ENCODE data around the gene OCIAD2.
"Not testable (repeated sequence)": the region's sequence is repeated elsewhere in the genome, so short reads cannot be mapped to it uniquely, and the experiment has no call there.

The OCIAD2 gene

GRCh38 chr4:48879561-48880442 is 26.8 kb downstream of the OCIAD2 start:
- FAIRE-seq: no peak
- no peak for DNase-seq (ENCODE audit: insufficient read length, low spot score)
- TF ChIP-seq CTCF (IDR thresholded peaks at IDR 0.05; ENCODE audit: insufficient read depth, missing control alignments): no peak

- DNase-seq (ENCODE audit: insufficient read length, low spot score): no peak
- no peak for FAIRE-seq
- peak; percentile 18 for TF ChIP-seq CTCF (IDR thresholded peaks at IDR 0.05; ENCODE audit: insufficient read depth, missing control alignments)
These were observed 28.6 kb downstream of the OCIAD2 start for GRCh38 chr4:48877827-48878535.

GRCh38 chr4:48864696-48865095 is 41.9 kb downstream of the OCIAD2 start:
- not testable (repeated sequence) for FAIRE-seq; DNase-seq (ENCODE audit: insufficient read length, low spot score)

GRCh38 chr4:48863728-48864127 is 42.8 kb downstream of the OCIAD2 start:
- no peak for DNase-seq (ENCODE audit: insufficient read length, low spot score)
- no peak for TF ChIP-seq CTCF (IDR thresholded peaks at IDR 0.05; ENCODE audit: insufficient read depth, missing control alignments)
- no peak for FAIRE-seq

- DNase-seq (ENCODE audit: insufficient read length, low spot score) (no peak), FAIRE-seq (no peak)
- TF ChIP-seq CTCF (IDR thresholded peaks at IDR 0.05; ENCODE audit: insufficient read depth, missing control alignments): no peak
These were observed 43.9 kb downstream of the OCIAD2 start for GRCh38 chr4:48862661-48863060.

GRCh38 chr4:48862038-48862437 is 44.5 kb downstream of the OCIAD2 start:
- no peak for TF ChIP-seq CTCF (IDR thresholded peaks at IDR 0.05; ENCODE audit: insufficient read depth, missing control alignments)
- FAIRE-seq (no peak), DNase-seq (ENCODE audit: insufficient read length, low spot score) (no peak)

GRCh38 chr4:48858130-48858529 is 48.4 kb downstream of the OCIAD2 start:
- DNase-seq (ENCODE audit: insufficient read length, low spot score): no peak
- no peak for TF ChIP-seq CTCF (IDR thresholded peaks at IDR 0.05; ENCODE audit: insufficient read depth, missing control alignments)
- FAIRE-seq: no peak
